SK-N-SH treated with all-trans-retinoic acid at 6 μM for 48 hours (cell line): ENCODE measurements around the gene RNF213.

ENCODE experiments used
- TOX ChIP-seq: fragments of 250-450 bp; sonication (Bioruptor Pico); IDR thresholded peaks from 2 replicates; pipeline ENCODE4 v1.8.0; 2021; ENCODE audit warnings: mild to moderate bottlenecking, moderate library complexity, borderline replicate concordance
- ZFP30 ChIP-seq: fragments of 450-650 bp; formaldehyde crosslinking; IDR thresholded peaks from 2 replicates; pipeline ENCODE4 v1.5.0; 2022; ENCODE audit warnings: mild to moderate bottlenecking, moderate library complexity
- ZNF565 ChIP-seq: fragments of 450-650 bp; formaldehyde crosslinking; conservative IDR thresholded peaks from 2 replicates; pipeline ENCODE4 v1.5.0; 2020; ENCODE audit warnings: low read depth, mild to moderate bottlenecking, moderate library complexity
- TF ChIP-seq, protein P1 (sequence below): fragments of 250-450 bp; sonication (Bioruptor Pico); IDR thresholded peaks from 2 replicates; pipeline ENCODE4 v1.8.0; 2020; ENCODE audit warnings: mild to moderate bottlenecking, moderate library complexity, borderline replicate concordance

DNA sequence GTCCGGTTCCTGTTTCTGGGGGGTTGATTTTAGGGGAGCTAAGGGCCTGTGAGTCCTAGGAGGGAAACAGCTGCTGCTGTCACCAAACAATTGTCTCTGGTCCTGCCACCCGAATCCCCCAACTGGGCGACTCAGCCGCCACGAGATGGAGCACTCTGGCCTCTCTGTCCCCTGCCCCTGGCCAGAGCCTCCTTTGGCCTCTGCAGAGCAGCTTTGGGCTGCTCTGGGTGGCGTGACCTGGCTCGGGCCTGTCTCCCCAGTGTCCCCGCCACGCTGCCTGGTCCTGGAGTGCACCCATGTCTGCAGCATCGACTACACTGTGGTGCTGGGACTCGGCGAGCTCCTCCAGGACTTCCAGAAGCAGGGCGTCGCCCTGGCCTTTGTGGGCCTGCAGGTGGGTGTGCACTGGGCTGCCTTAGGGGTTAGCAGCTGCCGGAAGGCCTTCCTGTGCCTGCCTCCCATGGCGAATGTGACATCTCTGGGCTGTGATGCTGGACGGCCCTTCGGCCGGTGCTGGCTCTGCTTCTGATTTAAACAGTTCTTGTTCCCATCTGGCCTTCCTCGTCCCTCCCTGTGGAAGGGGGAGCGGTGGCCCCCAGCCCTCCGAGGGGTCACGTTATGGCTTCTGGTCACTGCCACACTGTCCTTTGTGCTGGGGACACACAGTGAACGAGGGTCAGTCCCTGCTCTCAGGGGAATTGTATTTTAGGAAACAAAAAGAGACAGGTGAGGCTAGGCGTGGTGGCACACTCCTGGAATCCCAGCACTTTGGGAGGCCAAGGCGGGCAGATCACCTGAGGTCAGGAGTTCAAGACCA lies 11.6 kb upstream of the RNF213 start:
- TF ChIP-seq, protein P1, sequence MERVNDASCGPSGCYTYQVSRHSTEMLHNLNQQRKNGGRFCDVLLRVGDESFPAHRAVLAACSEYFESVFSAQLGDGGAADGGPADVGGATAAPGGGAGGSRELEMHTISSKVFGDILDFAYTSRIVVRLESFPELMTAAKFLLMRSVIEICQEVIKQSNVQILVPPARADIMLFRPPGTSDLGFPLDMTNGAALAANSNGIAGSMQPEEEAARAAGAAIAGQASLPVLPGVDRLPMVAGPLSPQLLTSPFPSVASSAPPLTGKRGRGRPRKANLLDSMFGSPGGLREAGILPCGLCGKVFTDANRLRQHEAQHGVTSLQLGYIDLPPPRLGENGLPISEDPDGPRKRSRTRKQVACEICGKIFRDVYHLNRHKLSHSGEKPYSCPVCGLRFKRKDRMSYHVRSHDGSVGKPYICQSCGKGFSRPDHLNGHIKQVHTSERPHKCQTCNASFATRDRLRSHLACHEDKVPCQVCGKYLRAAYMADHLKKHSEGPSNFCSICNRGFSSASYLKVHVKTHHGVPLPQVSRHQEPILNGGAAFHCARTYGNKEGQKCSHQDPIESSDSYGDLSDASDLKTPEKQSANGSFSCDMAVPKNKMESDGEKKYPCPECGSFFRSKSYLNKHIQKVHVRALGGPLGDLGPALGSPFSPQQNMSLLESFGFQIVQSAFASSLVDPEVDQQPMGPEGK (CRISPR knock-in tag) = no peak
- TF ChIP-seq ZNF565 (CRISPR knock-in tag) (no peak), ZFP30 (no peak), TOX (CRISPR knock-in tag) (no peak)
